GM19468 (cell line): ENCODE results near the gene CLCN6.

Experiments used
- ATAC-seq: cut with Tn5 transposase; IDR thresholded peaks from one replicate; pipeline ENCODE4 v1.9.1; 2021; ENCODE audit warnings: mild to moderate bottlenecking, moderate library complexity, moderate number of reproducible peaks; ENCODE audit not compliant: unreplicated experiment; ENCODE audit errors: extremely low read depth

The CLCN6 gene

DNA sequence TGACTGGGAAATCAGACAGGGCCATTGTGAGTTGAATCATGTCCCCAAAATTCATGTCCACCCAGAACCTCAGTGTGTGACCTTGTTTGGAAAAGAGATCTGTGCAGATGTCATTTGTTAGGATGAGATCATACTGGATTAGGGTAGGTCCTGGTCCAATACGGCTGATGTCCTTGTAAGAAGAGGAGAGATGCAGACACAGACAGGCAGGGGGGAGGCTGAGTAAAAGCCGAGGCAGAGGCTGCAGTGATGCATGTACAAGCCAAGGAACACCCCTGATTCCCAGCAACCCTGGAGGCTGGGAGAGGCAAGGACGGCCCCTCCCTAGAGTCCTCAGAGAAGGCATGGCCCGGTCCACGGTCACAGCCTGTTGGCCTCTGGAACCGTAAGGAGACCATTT, 68.6 kb downstream of the CLCN6 start:
- no peak for ATAC-seq

GRCh38 chr1:11875094-11875493, 69.1 kb downstream of the CLCN6 start:
- ATAC-seq = no peak

DNA sequence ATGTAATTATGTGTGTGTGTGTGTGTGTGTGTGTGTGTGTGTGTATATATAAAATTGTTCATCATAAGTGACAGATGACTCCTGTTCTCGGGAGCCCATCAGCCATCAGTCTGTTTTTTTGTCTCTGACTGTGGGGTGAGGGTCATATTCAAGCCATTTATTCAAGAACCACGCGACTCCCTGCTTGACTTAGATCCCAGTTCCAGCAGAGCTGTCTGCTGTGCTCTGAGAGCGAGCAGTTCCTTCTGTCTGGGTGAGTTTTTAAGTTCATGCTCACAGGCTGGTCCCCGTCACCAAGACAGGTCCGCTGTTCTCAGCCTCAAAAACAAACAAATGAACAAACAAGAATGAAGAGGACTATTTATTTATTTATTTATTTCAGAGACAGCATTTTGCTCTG, 71.1 kb downstream of the CLCN6 start:
- no peak for ATAC-seq

GRCh38 chr1:11878081-11878890, 72.3 kb downstream of the CLCN6 start:
- no peak for ATAC-seq

GRCh38 chr1:11878891-11879190, 72.8 kb downstream of the CLCN6 start:
- no peak for ATAC-seq

DNA sequence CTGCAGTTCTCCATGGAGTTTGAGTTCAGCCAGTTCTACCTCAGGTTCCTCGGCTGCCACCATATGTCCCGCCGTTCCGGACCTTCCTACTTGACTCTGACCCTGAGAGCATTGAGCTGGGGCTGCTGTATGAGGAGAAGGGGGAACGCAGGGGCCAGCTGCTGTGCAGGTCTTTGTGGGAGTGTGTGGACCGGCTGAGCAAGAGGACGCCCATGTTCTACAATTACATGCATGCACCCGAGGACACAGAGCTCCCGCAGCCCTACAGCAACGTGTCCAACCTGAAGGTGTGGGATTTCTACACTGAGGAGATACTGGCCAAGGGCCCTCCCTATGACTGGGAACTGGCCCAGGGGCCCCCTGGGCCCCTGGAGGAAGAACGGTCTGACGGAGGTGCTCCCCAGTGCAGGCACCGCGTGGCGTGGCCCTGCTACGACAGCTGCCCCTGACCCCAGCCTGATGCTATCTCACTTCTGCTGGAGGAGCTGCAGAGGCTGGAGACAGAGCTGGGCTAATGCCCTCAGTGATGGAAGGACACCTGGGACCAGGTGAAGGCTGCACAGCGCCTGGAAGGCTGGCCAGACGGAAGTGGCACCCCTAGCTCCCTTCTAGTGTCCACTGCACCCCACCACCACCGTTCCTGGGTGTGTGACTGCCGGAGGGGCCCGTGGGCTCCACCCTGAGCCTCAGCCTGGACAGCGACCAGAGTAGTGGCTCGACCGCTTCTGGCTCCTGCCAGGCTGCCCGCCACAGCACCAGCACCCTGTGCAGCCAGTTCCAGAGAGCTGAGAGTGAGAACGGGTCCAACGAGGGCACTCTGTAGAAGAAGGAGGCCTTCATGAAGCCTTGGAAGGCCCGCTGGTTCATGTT, 73.6 kb downstream of the CLCN6 start:
- no peak for ATAC-seq

DNA sequence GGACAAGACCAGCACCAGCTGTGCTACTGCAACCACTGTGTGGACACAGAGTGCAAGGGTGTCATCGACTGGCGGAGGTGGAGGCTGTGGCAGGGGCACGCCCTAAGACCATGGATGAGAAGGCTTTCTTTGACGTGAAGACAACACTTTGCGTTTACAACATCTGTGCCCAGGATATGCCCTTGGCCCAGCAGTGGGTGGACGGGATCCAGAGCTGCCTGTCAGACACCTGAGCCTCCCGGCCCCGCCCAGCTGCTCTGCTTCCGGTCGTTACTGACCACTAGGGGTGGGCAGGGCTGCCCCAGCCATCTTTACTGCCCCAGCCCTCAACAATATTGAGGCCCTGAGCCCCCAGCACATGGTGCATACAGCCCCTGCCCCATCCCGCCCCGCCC, 74.2 kb downstream of the CLCN6 start:
- no peak for ATAC-seq

DNA sequence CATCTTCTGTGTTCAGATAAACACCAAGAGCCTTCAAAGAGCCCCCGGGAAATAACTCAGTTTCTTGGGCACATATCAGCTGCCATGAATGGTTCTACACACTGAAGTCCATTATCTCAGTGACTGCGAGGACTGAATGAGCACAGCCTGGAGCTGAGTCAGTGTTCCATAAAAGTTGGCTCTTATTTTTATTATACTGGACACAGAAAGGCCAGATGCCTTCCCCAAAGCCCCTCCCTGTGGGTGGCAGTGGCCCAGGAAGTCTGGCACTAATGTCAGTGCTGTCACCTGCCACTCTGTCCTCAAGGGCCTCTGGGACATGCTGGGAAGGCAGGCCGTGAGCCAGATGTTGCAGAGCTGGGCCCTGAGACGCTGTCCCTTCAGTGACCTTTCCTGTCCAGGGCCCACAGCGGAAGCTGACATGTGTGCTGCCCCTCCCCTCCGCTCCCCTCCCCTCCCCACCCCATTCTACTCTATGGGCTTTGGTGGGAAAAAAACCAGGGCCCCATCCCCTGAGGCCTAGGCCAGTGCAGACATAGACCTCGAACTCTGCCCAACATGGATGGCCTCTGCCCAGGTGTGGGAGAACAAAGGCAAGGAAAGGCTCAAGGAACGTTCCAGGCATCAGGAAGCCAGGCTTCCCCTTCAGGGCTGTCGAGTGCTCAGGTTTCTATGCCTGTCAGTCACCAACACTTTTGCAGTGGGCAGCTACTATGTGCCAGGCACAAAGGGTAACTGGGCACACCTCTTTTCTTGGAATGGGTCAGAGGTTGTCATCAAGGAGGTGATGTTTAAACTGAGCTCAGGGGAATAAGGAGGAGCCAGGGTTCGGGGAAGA, 75.1 kb downstream of the CLCN6 start:
- no peak for ATAC-seq

DNA sequence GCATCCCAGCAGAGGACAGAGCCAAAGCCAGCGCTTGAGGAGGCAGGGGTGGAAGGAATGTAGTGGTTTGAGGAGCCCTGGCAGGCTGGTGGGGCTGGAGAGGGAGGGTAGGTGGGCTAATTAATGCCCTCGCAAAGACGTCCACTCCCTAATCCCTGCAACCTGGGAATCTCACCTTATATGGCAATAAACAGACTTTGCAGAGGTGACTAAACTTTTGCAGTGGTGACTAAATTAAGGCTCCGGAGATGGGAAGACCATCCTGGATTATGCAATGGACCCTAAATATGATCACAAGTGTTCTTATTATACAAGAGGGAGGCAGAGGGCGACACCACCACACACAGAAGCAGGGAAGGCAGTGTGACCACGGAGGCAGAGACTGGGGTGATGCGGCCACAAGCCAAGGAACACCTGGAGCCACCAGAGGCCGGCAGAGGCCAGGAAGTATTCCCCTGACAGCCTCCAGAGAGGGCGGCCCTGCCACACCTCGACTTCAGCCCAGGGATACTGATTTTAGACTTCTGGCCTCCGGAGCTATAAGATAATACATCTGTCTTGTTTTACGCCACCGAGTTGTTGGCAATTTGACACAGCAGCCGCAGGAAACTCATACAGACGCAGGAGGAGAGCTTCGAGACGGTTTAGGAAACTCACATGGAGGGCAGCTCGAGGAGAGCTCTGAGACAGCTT, 75.9 kb downstream of the CLCN6 start:
- ATAC-seq = no peak

DNA sequence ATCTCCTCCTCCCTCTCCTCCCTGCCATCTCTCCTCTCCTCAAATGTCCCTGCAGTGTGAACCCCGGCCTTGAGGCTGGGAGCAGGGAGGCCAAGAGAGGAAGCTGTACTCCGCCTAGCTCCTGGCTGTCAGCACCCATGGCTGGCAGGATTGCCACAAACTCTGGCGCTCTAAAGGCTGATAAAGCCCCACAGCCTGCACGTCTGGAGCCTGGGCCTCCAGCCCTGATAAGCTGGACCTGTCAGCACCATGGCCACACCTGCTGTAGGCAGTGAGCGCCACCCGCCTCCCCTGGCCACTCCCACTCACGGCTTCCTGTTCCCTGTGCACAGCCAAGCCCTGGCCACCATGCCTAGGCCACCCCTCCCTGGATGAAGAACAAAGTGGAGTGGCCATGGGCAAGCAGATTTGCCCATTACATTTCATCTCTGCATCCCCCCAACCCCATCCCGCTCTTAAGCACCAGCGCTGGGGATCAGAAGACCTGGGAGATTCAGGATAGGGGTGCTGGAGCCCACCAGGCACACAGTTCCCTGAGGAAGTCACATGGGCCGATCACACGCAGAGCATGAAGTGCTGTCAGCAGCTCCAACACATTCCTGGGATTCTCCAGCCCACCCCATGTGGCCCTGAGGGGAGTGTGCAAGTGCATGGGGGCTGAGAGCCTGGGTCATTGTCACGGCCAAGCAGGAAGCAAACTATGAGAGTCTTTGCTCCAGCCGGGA, 77.0 kb downstream of the CLCN6 start:
- ATAC-seq = no peak

GRCh38 chr1:11885916-11886315, 79.9 kb downstream of the CLCN6 start:
- no peak for ATAC-seq

GRCh38 chr1:11886986-11887665, 81.1 kb downstream of the CLCN6 start:
- no peak for ATAC-seq

DNA sequence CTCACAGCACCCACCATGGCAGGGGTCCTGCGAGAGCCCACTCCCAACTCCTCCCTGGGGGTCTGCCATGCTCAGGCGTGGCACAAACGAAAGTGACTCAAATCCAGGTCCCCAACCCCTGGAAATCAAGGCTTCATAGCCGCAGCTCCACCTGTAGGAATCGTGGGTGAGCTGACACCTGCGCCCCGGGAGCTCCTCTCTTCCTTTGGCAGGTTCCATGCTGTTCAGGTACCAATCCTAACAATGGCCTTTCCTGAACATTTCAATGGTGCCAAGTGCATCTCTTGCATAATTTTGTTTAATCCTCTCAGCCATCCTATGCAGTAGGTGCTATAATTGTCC, 81.6 kb downstream of the CLCN6 start:
- no peak for ATAC-seq

DNA sequence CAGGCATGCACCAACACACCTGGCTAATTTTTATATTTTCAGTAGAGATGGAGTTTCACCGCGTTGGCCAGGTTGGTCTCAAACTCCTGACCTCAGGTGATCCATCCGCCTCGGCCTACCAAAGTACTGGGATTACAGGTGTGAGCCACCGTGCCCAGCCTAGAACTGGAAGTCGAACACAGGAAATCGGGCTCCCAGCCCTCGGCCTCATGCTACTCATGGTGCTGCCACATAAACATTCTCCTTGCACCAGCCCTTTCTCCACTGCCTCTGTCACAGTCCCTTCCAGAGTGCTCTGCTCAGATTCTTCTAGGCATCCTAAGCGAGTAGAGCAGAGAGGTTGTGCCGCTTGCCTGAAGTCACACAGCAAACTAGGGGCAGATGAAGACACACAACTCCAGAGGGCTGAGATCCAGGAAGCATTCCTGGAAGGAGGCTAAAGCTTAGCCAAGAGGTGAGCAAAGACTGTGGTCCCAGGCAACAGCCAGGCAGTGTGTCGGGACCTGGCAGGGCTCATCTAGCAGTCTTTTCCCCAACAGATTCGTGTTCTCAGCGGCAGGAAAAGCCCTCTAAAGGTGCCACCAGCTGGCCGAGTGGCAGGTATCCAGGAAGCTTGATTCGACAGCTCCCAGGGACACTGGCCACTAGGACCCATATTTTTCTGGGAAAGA, 82.3 kb downstream of the CLCN6 start:
- ATAC-seq = no peak

DNA sequence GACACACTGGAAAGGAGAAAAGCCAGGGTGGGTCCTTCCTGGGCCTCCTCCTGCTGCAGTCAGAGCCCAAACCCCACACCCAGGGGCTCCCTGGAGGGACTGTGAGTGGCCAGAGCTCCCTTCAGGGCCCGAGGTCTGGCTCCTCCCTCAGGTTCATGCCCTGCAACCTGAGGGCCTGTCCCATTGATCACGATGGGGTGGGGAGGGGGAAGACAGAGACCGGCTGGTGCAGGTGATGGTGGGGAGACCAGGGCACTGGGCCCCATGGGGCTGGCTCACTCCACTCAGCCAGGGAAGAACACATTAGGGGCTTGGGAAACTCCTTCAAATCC, 82.9 kb downstream of the CLCN6 start:
- no peak for ATAC-seq

DNA sequence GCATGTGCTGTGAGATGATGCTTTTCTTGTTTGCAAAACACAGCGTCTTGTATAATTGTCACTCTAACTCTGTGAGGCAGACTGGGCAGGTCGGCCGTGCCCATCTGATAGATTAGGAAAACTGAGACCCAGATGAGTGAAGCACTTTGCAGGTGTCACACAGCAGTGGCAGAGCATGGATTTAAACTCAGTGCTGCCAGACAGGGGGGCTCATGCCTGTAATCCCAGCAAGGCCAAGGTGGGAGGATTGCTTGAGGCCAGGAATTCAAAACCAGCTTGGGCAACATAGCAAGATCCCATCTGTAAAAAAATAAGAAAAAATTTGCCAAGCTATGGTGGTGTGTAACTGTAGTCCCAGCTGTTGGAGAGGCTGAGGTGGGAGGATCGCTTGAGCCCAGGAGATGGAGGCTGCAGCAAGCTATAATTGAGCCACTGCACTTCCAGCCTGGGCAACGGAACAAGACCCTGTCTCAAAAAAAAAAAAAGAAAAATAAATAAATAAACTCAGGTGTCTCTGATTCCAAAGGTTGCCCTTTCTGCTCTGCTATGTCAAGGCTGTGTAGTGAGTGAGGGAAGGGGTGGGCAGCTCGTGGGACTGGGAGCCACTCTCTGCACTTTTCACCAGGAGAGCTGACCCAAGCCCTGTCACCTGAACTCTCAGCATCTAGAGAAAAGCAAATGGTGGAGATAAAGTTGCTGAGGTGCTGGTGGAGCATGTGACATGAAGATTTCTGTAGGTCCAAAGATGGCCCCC, 85.6 kb downstream of the CLCN6 start:
- no peak for ATAC-seq
